ENCODE measurements around the gene PRKCE.

DNA sequence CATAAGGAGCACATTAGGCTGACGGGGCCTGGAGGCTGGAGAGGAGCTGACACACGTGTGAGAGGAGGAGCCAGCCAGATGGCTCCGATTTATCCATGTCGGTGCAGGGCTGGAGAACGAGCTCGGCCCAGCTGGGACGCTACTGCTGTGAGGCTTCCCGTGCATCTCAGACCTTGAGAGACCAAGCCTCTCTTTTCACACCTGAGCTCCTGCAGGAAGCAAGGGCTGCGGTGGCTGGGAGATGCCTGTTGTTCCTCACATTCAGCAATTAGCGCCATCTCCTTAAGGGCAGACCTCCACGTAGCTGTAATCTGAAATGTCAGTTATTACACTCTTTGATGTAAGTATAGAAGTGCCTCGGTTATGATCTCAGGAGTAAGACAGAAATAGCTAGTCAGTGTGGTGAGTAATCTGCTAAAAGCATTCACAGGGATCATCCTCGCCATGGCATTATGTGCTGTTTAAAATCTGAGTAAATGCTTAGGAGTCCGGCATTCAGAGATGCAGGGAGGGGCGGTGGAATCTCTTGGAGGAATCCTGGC, 107.9 kb downstream of the PRKCE start:
- no peak for TF ChIP-seq CTCF (conservative IDR thresholded peaks at IDR 0.05; ENCODE audit: low read depth in 2 of 2)
- no peak for TF ChIP-seq POLR2AphosphoS5 (IDR thresholded peaks at IDR 0.05; ENCODE audit: low read depth)
- TF ChIP-seq EZH2 (IDR thresholded peaks at IDR 0.05; ENCODE audit: low read depth, unreplicated experiment): no peak
